NCI-H82 (cell line): Measurements from ENCODE around the gene ATG12.
"Not testable (repeated sequence)": the region's sequence is repeated elsewhere in the genome, so short reads cannot be mapped to it uniquely, and the experiment has no call there.

ENCODE experiments used
- DNase-seq: peaks from one replicate; lab custom pipeline; 2025; lab: John Stamatoyannopoulos, UW

The ATG12 gene

GRCh38 chr5:115841382-115842088 lies at the start of gene ATG12, which contains the start of gene AP3S1:
TSS of gene ATG12 (minus strand) at chr5:115841565. CDS start at chr5:115841552, 13 bp downstream.
TSS of gene AP3S1 (plus strand) at chr5:115841935. CDS start at chr5:115842038, 103 bp downstream.
- peak; percentile 91 for DNase-seq

GRCh38 chr5:115888027-115888426 lies 46.7 kb upstream of the ATG12 start:
- no peak for DNase-seq

- not testable (repeated sequence) for DNase-seq
These were observed 43.8 kb upstream of the ATG12 start for GRCh38 chr5:115885208-115885607.

GRCh38 chr5:115884704-115885103 lies 43.3 kb upstream of the ATG12 start:
- no peak for DNase-seq

GRCh38 chr5:115882434-115882833 lies 41.1 kb upstream of the ATG12 start:
- DNase-seq, result not testable (repeated sequence)

GRCh38 chr5:115877342-115877741 lies 36.0 kb upstream of the ATG12 start:
- not testable (repeated sequence) for DNase-seq

- no peak for DNase-seq
These were observed 34.1 kb upstream of the ATG12 start for GRCh38 chr5:115875447-115875846.

- no peak for DNase-seq
These were observed 32.0 kb upstream of the ATG12 start for GRCh38 chr5:115873392-115873791.

- no peak for DNase-seq
These were observed 31.1 kb upstream of the ATG12 start for GRCh38 chr5:115872447-115872846.

- DNase-seq, result no peak
These were observed 28.0 kb upstream of the ATG12 start for GRCh38 chr5:115869256-115869795.

- no peak for DNase-seq
These were observed 18.0 kb upstream of the ATG12 start for GRCh38 chr5:115859378-115859777.

- DNase-seq, result no peak
These were observed 17.0 kb upstream of the ATG12 start for GRCh38 chr5:115858396-115858795.

- DNase-seq, result no peak
These were observed 16.4 kb upstream of the ATG12 start for GRCh38 chr5:115857626-115858349.

GRCh38 chr5:115857057-115857479 lies 15.7 kb upstream of the ATG12 start:
- no peak for DNase-seq

- no peak for DNase-seq
These were observed 14.6 kb upstream of the ATG12 start for GRCh38 chr5:115855959-115856358.

- no peak for DNase-seq
These were observed 12.8 kb upstream of the ATG12 start for GRCh38 chr5:115854139-115854538.

- no peak for DNase-seq
These were observed 9.5 kb upstream of the ATG12 start for GRCh38 chr5:115850744-115851416.

GRCh38 chr5:115849258-115849798 lies 8.0 kb upstream of the ATG12 start:
- DNase-seq, result no peak

- no peak for DNase-seq
These were observed 5.9 kb upstream of the ATG12 start for GRCh38 chr5:115847290-115847689.

- no peak for DNase-seq
These were observed 3.0 kb upstream of the ATG12 start for GRCh38 chr5:115844321-115844817.

GRCh38 chr5:115843444-115844130 lies 2.2 kb upstream of the ATG12 start:
- no peak for DNase-seq
